Measurements from ENCODE around the gene ITM2B. TPM values are rescaled to one million over a fixed set of nuclear protein-coding genes. Genes with fewer than 3 reads are reported as not detected.

Gene ITM2B
- polyA plus RNA-seq, 4 donors, result 1,265 to 1,775 (median 1,416) TPM

- no peak for DNase-seq (ENCODE audit: low read depth in 4 of 4, low spot score in 2 of 4)
These were observed 66.6 kb downstream of the ITM2B start for GRCh38 chr13:48299591-48299990.

DNA sequence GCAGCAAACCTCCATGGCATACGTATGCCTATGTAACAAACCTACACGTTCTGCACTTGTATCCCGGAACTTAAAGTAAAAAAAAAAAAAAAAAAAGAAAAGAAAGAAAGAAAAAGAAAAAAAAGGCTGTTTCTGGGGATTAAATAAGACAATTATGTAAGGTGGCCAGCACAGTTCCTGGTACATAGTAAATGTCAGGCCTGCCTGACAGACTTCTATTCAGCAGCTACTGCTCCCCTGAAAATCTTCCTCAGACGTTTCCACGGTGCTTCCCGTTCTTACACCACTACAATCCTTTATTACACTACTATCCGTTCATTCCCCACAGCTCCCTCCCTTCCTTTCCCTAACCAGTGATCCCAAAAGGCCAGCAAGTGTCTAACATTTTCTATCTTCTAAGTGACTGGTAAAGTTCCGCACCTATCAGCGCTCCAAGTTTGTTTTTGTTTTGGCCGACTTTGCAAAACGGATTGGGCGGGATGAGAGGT, 69.9 kb downstream of the ITM2B start:
- peak in 1 of 4 donors; percentile 53 for DNase-seq (ENCODE audit: low read depth in 4 of 4, low spot score in 2 of 4)

DNA sequence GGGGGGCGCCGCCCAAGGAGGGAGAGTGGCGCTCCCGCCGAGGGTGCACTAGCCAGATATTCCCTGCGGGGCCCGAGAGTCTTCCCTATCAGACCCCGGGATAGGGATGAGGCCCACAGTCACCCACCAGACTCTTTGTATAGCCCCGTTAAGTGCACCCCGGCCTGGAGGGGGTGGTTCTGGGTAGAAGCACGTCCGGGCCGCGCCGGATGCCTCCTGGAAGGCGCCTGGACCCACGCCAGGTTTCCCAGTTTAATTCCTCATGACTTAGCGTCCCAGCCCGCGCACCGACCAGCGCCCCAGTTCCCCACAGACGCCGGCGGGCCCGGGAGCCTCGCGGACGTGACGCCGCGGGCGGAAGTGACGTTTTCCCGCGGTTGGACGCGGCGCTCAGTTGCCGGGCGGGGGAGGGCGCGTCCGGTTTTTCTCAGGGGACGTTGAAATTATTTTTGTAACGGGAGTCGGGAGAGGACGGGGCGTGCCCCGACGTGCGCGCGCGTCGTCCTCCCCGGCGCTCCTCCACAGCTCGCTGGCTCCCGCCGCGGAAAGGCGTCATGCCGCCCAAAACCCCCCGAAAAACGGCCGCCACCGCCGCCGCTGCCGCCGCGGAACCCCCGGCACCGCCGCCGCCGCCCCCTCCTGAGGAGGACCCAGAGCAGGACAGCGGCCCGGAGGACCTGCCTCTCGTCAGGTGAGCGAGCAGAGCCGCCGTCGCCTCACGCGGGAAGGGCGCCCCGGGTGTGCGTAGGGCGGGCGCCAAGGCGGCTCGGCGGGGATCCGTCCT, 70.5 kb downstream of the ITM2B start, which contains the start of gene RB1:
Gene RB1 (plus strand): TSS at position 393 of the 784 bp plus-strand sequence. CDS start 162 bp downstream, at position 555.
- peak in 3 of 4 donors; percentile 79 to 84 (median 83) for DNase-seq (ENCODE audit: low read depth in 4 of 4, low spot score in 2 of 4)

GRCh38 chr13:48304143-48304876, 71.3 kb downstream of the ITM2B start:
- no peak for DNase-seq (ENCODE audit: low read depth in 4 of 4, low spot score in 2 of 4)

- DNase-seq (ENCODE audit: low read depth in 4 of 4, low spot score in 2 of 4), result no peak
These were observed 78.2 kb downstream of the ITM2B start for GRCh38 chr13:48311223-48311622.

DNA sequence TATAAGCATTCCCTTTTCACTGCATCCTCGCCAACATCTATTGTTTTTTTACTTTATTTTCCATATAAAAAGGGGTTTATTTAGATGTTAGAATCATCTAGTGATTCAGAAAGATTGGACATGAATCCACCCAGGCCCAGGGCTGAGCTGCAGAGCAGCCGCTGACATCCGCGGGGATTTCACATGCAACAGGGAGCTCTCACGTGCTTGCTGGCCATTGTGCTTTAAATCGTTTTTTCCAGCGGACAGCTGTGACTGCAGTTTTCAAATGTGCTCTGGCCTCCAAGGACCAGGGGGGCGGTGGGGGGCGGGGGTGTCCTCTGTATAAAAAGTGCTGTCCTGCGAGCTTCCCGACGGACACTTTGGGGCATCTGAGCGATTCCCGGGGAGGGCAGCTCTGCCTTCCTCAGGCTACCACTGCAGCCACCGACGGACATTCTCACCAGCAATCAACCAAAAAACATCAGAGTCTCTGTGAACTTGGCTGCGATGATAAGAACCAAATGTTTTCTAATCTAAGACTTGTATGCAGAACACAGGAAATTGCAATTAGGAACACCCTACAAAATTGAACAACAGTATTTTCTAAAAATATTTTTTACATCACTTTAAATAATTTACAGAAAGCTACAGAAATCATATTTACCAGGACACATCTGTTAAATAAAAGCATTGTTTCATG, 83.1 kb downstream of the ITM2B start:
- DNase-seq (ENCODE audit: low read depth in 4 of 4, low spot score in 2 of 4), result no peak

- no peak for DNase-seq (ENCODE audit: low read depth in 4 of 4, low spot score in 2 of 4)
These were observed 84.0 kb downstream of the ITM2B start for GRCh38 chr13:48316826-48317510.

GRCh38 chr13:48317511-48318376, 84.7 kb downstream of the ITM2B start:
- DNase-seq (ENCODE audit: low read depth in 4 of 4, low spot score in 2 of 4), result no peak

DNA sequence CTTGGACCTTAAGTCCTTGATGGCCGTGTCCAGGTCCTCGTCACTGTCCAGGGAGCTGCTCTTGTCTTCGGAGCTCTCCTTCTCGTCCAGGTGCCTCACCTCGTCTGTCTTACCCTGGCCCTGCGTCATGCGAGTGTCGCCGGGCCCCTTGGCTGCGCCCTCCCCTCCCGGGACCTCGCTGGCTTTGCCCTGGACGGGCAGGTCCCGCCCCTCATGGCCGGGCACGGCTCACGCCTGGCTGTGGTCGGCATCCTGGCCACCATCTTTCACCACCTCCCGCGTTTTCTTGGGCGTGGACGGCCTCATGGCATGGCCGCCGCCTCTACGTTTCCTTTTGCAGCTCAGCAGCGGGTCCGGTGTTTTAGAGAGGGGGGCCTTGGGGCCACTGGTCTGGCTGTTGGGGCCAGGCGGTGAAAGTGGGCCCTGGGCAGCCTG, 85.4 kb downstream of the ITM2B start:
- DNase-seq (ENCODE audit: low read depth in 4 of 4, low spot score in 2 of 4), result no peak

DNA sequence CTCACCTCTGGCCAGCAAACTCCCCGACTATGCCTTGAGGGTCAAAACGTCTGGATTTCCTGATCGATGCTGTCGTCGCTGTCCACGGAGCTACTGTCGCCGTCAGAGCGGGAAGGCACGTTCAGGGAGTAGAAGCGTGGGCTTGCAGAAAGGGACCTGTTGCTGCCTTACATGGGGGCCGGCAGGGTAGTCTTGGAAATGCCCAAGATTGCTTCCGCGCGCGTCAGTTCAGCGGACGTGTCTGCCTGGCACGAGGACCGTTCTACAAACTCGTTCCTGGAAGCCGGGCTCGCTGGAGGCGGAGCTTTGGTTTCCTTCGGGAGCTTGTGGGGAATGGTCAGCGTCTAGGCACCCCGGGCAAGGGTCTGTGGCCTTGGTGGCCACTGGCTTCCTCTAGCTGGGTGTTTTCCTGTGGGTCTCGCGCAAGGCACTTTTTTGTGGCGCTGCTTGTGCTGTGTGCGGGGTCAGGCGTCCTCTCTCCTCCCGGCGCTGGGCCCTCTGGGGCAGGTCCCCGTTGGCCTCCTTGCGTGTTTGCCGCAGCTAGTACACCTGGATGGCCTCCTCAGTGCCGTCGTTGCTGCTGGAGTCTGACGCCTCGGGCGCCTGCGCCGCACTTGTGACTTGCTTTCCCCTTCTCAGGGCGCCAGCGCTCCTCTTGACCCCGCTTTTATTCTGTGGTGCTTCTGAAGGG, 86.0 kb downstream of the ITM2B start:
- DNase-seq (ENCODE audit: low read depth in 4 of 4, low spot score in 2 of 4), result no peak

Other genes starting within 250 kb of the ITM2B start
- 100 to 1,000 TPM in 1 of 4 donors, 10 to 100 TPM in 3; 79.5 to 112 (median 91.6) TPM for gene SUCLA2, start 231.9 kb upstream of the ITM2B start, polyA plus RNA-seq (ENCODE audit: insufficient read length in 4 of 4)
- 10 to 100 TPM; 23.7 to 27.9 (median 26.0) TPM for gene NUDT15, start 195.5 kb upstream of the ITM2B start, polyA plus RNA-seq (ENCODE audit: insufficient read length in 4 of 4)
- gene MED4, start 138.1 kb upstream of the ITM2B start, polyA plus RNA-seq (ENCODE audit: insufficient read length in 4 of 4), result 100 to 1,000 TPM in 1 of 4 donors, 10 to 100 TPM in 3; 79.8 to 106 (median 86.0) TPM
- gene RB1, start 70.5 kb downstream of the ITM2B start, polyA plus RNA-seq (ENCODE audit: insufficient read length in 4 of 4), result 10 to 100 TPM; 42.1 to 49.1 (median 45.5) TPM
- 10 to 100 TPM; 31.3 to 56.8 (median 39.0) TPM for gene LPAR6, start 179.9 kb downstream of the ITM2B start, polyA plus RNA-seq (ENCODE audit: insufficient read length in 4 of 4)